CD4-positive, alpha-beta T cell treated with Interleukin-12 subunit alpha and Interleukin-12 subunit beta, for 1 hour (primary cell): Measurements from ENCODE around the gene TRIM17.
"Not testable (repeated sequence)": the region's sequence is repeated elsewhere in the genome, so short reads cannot be mapped to it uniquely, and the experiment has no call there.

Source experiments
- DNase-seq: peaks from one replicate; pipeline ENCODE4 v3.0.0-alpha.2; 2020

The TRIM17 gene

GRCh38 chr1:228446852-228447251 lies 30.2 kb upstream of the TRIM17 start:
- DNase-seq: no peak

DNA sequence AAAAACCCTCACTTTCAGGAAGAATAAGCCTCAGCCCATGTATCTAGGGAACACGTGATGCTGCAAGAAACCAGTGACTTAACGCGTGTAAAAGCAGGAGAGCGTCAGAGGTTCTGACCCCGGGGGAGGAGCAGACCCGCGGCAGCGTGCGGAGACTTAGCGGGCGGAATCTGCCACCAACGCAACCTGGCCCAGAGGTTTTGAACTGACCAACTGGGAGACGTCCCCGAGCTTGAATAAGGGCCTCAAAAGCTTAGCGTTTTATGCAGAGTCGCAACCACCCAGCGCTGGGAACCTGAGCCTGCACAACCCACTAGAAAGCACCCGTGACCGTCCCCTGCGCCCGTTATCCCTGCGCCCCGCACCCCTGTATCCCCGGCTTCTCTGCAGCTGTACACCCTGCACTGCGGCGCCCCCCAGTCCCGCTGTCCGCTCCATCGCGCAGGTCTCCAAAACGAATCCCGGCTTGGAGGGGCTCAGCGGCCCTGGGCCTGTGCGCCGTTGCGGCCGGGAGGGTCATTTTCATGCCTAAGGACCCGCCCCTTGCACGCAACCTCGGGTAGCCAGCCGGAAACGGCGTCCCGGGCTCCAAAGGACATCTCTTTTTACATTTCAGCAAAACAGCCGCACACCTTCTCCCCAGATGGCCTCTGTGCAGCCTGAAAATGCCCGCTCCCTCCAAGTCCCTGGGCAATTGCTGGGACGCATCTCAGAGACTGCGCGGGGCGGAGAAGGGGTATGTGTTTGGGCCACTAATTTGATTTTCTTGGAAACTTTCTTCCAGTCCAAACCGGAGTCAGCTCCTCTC lies 29.4 kb upstream of the TRIM17 start:
- DNase-seq: peak; percentile 33

DNA sequence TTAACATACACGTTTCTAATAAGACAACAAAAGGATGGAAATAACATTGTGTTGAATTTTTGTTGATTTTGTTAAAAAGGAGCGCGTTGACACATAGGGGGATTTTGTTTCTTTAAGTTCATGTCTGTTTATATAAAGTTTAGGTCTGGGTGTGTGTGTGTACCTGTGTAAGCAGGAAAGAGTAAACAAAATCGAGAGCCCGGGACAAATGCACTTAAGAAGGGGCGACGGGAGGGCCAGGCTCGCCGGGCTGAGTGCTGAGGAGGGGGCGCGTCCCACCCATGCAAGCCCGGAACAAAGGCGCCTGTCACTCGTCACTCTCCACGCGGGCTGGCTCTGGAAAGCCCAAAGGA lies 28.8 kb upstream of the TRIM17 start:
- DNase-seq: no peak

DNA sequence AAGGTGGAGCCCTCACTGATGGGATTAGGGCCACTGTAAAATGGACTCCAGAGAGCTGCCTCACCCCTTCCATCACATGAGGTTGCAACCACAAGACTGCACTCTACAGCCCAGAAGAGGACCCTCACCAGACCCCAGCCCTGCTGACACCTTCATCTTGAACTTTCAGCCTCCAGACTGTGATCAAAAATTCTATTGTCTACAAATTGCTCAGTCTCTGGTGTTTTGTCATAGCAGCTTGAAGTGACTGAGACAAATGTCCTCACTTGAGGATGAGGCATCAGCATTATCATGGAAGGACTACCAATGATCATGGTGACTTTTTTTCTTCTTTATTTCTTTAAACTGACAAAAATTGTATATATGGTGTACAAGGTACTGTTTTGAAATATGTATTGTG lies 26.7 kb upstream of the TRIM17 start:
- no peak for DNase-seq

DNA sequence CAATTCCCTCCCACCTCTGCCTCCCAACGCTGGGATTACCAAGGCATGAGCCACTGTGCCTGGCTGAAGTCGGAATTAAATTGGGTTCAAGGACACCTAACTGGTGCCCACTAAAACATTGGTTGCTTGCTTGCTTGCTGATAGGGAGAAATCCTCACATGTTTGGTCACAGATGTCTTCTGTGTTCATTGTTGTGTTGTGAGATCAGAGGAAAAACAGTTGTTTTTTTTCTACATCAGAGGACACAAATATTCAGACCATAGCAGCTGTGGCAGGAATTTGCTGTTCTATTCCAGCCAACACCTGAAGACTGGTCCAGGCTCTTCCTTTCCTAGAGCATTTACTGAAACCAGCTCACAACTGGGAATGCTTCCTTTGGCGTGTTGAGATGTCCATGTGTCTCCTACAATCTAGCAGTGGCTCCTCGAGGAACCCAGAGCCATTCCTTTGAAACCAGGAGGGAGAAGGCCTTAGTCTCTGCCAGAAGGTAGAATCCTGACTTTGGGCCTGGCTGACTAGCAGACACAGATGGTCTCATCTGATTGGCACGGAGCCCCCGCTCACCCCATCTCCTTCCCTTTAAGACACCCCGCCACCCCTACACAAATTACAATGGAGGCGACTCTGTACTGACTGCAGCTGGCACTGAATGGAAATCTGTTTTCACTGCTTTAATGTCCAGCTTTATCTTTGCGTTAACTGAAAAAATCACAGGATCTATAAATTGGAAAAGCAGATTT lies 24.3 kb upstream of the TRIM17 start:
- no peak for DNase-seq

- DNase-seq: no peak
Observed at GRCh38 chr1:228438266-228438665, 21.6 kb upstream of the TRIM17 start.

GRCh38 chr1:228437424-228437962 lies 20.8 kb upstream of the TRIM17 start:
- DNase-seq: no peak

DNA sequence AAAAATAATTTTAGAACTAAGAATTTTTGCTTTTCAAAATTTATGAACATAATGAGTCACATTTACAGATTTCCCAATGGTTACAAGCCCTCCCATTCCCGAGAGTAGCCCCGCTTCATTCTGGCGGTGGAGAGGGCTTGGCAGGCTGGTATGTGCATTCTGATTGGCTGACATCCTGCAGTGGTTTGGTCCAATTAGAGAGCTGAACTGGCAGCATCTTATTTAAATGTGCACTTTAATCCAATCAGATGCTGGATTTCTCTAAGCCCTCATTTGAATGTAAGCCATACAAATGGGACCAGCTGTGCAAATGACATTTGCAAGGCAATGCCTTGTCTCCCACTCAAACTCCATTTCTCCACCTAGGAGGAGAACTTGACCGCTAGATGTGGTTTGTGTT lies 18.0 kb upstream of the TRIM17 start:
- no peak for DNase-seq

GRCh38 chr1:228433337-228434053 lies 16.8 kb upstream of the TRIM17 start:
- DNase-seq: not testable (repeated sequence)

DNA sequence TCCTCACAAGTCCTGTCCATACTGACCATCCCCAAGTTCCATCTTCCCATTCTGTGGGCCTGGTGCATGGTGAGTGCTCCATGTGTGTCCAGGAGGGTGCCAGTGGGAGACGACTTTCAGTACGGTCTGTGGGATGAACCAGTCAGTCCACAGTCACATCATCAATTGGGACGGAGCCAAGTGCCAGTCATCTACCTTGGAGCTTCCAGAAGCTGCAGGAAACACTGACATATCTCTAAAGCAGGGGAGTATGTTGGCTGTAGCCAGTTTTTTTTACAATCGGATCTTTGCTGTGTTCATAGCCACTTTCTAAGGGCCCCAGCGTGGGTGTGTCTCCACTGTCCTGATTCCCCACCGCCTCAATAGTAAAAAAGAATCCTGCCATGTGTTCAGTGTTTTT lies 13.6 kb upstream of the TRIM17 start:
- no peak for DNase-seq

DNA sequence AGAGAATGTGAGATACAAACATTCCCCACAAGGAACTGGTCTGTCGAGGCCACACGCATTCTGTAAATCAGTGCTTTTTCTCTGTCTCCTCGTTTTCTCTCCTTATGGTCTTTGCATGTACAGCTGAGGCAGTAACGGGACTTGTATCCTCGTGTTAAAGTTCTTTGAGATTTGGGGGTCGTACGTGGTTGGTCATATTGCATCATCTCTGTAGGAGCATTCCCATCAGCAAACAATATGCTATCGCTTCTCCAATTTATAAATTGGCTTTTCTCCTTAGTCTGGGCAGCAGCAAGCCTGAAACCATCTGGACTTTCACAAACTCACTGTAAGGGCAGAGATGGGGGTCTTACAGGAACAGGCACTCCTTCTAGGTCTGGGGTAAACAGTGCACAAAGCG lies 13.0 kb upstream of the TRIM17 start:
- no peak for DNase-seq

- DNase-seq: no peak
Observed at GRCh38 chr1:228429007-228429406, 12.3 kb upstream of the TRIM17 start.

DNA sequence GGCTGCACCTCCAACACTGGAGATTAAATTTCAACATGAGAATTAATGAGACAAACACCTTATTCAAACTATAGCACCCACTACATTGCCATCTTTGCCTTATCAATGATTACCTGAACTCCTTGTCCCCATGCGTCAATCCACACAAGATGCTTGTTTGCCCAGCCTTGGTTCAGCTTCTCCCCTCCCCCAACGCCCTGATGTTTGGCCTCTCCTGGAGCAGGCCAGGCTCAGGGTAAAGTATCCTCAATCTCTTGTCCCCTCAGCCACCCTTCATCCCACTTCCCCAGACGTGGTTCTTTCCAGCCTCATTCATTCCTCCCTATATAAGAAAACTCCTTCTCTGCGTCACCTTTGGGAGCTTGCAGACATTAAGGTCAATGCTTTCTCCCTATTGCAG lies 11.8 kb upstream of the TRIM17 start:
- no peak for DNase-seq

GRCh38 chr1:228426518-228427175 lies 10.0 kb upstream of the TRIM17 start:
- DNase-seq: no peak

GRCh38 chr1:228424685-228425660 lies 8.3 kb upstream of the TRIM17 start:
- no peak for DNase-seq

DNA sequence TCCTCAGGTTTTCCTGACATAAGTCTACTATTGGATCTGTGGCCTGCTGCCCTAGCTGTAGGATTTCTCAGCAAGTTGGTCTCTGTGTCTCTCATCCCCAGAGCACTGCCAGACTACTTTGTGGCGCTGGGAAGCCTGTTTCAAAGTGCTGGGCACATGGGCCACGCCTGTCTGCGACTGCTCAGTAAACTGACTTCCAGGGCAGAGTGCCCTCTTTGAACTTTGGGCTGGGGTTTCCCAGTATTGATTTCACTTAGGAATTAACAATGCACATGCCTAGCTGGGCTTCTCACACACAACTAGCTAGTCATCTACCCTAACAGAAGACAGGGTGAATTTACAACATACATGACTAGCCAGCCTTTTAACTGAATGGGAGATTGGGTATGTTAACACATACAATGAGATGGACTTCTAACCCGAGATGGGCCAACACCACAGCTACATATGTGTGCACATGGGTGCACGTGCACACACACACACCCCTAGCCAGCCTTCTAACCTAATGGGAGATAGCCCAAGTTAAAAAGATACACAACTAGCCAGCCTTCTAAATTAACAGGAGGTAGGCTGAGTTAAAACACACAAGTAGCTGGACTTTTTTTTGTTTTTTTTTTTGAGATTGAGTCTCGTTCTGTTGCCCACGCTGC lies 6.9 kb upstream of the TRIM17 start:
- no peak for DNase-seq

- DNase-seq: no peak
Observed at GRCh38 chr1:228420968-228421826, 4.5 kb upstream of the TRIM17 start.

DNA sequence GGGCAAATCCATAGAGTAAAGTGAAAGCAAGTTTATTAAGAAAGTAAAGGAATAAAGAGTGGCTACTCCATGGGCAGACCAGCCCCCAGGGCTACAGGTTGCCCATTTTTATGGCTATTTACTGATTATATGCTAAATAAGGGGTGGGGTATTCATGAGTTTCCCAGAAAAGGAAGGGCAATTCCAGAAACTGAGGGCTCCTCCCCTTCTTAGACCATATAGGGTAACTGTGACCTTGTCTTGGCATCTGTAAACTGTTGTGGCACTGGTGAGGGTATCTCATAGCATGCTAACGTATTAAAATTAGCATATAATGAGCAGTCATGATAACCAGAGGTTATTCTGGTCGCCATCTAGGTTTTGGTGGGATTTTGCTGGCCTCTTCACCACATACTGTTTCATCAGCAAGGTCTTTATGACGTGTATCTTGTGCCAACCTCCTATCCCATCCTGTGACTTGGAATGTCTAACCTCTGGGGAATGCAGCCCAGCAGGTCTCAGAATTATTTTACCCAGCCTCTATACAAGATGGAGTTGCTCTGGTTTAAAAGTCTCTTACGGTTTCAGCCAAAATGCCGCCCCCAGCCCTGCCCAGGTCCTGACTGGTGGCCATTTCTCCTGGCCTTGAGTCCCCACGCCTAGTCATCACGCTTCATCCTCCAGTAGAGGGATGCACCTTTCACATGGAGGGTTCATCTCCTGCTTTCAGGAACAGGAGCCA lies 982 bp upstream of the TRIM17 start:
- DNase-seq: no peak

GRCh38 chr1:228417061-228417460 lies 400 bp upstream of the TRIM17 start:
- no peak for DNase-seq

GRCh38 chr1:228415853-228416216 lies 826 bp downstream of the TRIM17 start:
- DNase-seq: no peak
